ENCODE measurements around the gene PROSER2. TPM values are rescaled to one million over a fixed set of nuclear protein-coding genes. Genes with fewer than 3 reads are reported as not detected.

Gene PROSER2
- total RNA-seq, 1 donor from 2014 or later, result 15.2 TPM

DNA sequence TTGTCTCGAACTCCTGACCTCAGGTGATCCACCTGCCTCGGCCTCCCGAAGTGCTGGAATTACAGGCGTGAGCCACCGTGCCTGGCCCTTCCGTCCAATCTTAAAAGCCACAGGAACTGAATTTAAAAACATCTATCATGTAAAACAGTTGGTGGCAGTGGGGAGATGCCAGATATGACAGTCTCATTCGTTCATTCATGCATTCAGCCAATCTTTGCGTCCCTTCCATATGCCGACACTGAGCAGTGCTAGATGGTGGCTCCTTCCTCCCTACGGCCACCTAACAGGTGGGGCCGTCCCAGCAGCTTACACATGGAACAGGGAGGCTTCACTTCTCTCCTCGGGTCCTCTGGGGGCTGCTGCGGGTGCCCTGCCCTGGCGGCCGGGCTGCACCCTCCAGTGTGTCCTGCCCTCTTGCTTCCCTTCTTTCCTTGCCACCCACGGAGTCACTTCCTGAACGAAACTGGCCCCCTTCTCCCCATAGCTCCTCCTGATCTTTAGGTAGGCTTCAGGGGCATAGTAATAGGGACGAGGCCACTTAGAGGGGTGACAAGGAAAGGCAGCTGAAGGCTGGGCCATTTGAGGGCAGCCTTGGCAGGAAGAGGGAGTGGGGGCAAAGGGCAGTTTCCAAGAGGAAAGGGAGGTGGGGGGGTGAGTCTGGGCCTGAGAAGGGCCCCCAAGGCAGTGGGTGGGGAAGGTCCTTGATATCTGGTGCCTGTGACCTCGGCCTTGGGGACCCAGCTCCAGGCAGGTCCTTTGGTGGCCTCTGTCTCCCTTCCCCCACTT, 53.8 kb downstream of the PROSER2 start:
- Mint-ChIP-seq H3K36me3 (ENCODE audit: low read depth) (no peaks in the 10 kb centered on the region), H3K27ac (ENCODE audit: unreplicated experiment) (no peak overlapping the region), H3K9me3 (ENCODE audit: low read depth) (no peaks in the 10 kb centered on the region), H3K4me1 (ENCODE audit: low read depth) (peaks cover 44% of the 10 kb centered on the region), H3K4me3 (ENCODE audit: unreplicated experiment) (no peak overlapping the region), H3K27me3 (ENCODE audit: low read depth) (no peaks in the 10 kb centered on the region)
- peak; percentile 41 for DNase-seq (ENCODE audit: low spot score)
- TF ChIP-seq, protein P1, sequence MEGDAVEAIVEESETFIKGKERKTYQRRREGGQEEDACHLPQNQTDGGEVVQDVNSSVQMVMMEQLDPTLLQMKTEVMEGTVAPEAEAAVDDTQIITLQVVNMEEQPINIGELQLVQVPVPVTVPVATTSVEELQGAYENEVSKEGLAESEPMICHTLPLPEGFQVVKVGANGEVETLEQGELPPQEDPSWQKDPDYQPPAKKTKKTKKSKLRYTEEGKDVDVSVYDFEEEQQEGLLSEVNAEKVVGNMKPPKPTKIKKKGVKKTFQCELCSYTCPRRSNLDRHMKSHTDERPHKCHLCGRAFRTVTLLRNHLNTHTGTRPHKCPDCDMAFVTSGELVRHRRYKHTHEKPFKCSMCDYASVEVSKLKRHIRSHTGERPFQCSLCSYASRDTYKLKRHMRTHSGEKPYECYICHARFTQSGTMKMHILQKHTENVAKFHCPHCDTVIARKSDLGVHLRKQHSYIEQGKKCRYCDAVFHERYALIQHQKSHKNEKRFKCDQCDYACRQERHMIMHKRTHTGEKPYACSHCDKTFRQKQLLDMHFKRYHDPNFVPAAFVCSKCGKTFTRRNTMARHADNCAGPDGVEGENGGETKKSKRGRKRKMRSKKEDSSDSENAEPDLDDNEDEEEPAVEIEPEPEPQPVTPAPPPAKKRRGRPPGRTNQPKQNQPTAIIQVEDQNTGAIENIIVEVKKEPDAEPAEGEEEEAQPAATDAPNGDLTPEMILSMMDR (IDR thresholded peaks at IDR 0.05), result no peak

DNA sequence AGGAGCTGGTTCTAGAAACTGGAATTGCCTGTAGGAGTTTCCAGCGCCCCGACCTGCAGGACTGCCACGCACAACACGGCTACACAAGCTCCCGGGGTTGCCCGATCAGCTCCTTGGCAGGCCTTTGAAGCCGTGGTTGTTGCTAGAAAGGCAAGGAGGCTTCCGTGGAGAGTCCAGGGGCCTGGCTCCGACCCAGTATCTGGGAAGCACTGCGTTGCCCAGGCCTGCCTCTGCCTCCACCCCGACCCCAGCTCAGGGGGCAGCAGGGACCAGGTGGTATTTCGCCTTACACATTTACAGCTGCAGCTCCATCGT, 54.4 kb downstream of the PROSER2 start:
- H3K27me3 Mint-ChIP-seq (ENCODE audit: low read depth), result no peaks in the 10 kb centered on the region
- H3K9me3 Mint-ChIP-seq (ENCODE audit: low read depth), result no peaks in the 10 kb centered on the region
- H3K4me3 Mint-ChIP-seq (ENCODE audit: unreplicated experiment), result no peak overlapping the region
- DNase-seq (ENCODE audit: low spot score), result peak; percentile 88
- peaks cover 47% of the 10 kb centered on the region for H3K4me1 Mint-ChIP-seq (ENCODE audit: low read depth)
- no peak overlapping the region for H3K27ac Mint-ChIP-seq (ENCODE audit: unreplicated experiment)
- TF ChIP-seq, protein P1 (IDR thresholded peaks at IDR 0.05), result no peak
- no peaks in the 10 kb centered on the region for H3K36me3 Mint-ChIP-seq (ENCODE audit: low read depth)

DNA sequence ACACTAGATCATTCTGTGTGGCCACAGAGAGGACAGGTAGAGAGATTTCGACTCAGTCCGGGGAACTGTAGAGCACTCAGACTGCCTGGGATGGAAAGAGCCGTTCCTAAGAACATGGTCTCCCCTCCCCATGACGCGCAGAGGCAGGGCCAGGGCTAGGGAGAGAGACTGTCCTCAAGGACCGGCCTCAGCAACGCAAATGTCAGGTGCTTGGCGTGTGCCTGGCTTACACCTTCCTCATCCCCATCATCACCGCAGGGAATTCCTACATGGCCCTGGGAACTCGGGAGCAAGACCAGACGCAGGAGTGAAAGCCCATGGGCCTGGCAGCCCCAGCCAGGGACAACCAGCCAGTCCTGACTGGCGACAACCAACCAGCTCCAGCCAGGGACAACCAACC, 55.6 kb downstream of the PROSER2 start:
- Mint-ChIP-seq H3K27me3 (ENCODE audit: low read depth) (no peaks in the 10 kb centered on the region), H3K4me1 (ENCODE audit: low read depth) (peaks cover 47% of the 10 kb centered on the region), H3K4me3 (ENCODE audit: unreplicated experiment) (no peak overlapping the region), H3K36me3 (ENCODE audit: low read depth) (no peaks in the 10 kb centered on the region), H3K9me3 (ENCODE audit: low read depth) (no peaks in the 10 kb centered on the region), H3K27ac (ENCODE audit: unreplicated experiment) (no peak overlapping the region)
- DNase-seq (ENCODE audit: low spot score), result no peak
- TF ChIP-seq, protein P1 (IDR thresholded peaks at IDR 0.05), result no peak

DNA sequence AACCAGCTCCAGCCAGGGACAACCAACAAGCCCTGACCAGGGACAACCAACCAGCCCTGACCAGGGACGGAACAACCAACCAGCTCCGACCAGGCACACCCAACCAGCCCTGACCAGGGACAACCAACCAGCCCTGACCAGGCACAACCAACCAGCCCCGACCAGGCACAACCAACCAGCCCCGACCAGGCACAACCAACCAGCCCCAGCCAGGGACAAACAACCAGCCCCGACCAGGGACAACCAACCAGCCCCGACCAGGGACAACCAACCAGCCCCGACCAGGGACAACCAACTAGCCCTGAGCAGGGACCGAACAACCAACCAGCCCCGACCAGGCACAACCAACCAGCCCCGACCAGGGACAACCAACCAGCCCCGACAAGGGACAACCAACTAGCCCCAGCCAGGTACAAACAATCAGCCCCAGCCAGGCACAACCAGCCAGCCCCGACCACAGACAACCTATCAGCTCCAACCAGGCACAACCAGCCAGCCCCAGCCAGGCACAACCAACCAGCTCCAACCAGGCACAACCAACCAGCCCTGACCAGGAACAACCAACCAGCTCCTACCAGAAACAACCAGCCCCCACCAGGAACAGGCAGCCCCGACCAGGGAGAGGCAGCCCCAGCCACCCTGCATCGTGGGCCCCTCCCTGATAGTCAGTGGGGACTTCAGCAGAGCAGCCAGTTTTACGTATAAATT, 56.4 kb downstream of the PROSER2 start:
- TF ChIP-seq, protein P1 (IDR thresholded peaks at IDR 0.05), result no peak
- no peak for DNase-seq (ENCODE audit: low spot score)
- Mint-ChIP-seq H3K4me3 (ENCODE audit: unreplicated experiment) (no peak overlapping the region), H3K4me1 (ENCODE audit: low read depth) (peaks cover 42% of the 10 kb centered on the region), H3K36me3 (ENCODE audit: low read depth) (no peaks in the 10 kb centered on the region), H3K9me3 (ENCODE audit: low read depth) (no peaks in the 10 kb centered on the region), H3K27me3 (ENCODE audit: low read depth) (no peaks in the 10 kb centered on the region), H3K27ac (ENCODE audit: unreplicated experiment) (peak overlapping the region; percentile 59)

DNA sequence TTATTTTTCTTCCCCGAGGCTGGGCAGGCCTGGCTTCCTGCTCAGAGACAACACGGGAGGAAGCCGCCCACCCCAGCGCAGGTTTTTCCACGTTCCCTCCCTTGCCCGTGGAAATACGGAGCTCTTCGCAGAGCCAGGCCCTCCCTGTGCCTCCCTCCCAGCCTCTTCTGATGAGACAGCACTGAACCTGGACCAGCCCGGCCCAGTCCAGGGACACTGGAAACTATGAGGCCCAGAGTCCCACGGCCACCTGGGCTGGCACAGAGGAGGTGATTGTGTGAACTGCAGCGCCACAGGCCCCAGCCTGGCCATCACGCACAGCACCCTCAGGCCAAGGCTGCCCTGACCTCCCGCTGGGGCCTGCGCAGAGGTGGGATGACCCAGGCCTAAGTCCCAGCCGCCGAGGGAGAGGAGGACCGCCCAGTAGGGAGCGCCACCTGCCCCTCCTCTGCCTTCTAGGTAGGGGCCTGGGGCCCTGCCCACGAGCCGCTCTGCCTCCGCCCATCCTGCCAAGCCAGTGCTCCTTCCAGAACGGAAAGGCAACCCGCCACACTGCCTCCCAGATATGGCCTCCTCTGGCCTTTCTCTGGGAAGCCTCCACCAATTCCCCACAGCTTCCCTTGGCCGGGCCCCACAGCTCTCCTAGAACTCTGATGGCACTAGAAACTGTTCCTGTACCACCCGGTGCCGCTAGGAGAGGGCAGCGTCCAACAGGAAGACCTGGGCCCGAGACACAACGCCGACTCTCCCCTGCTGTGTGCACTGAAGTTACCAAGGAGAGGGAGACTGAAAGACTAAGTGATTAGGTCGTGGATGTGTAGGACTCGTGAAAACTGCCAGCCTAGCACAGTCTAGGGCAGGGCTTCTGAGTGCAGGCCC, 57.2 kb downstream of the PROSER2 start:
- Mint-ChIP-seq H3K36me3 (ENCODE audit: low read depth) (no peaks in the 10 kb centered on the region), H3K4me1 (ENCODE audit: low read depth) (peaks cover 33% of the 10 kb centered on the region), H3K9me3 (ENCODE audit: low read depth) (no peaks in the 10 kb centered on the region), H3K4me3 (ENCODE audit: unreplicated experiment) (no peak overlapping the region), H3K27ac (ENCODE audit: unreplicated experiment) (peak overlapping the region; percentile 59), H3K27me3 (ENCODE audit: low read depth) (no peaks in the 10 kb centered on the region)
- TF ChIP-seq, protein P1 (IDR thresholded peaks at IDR 0.05), result no peak
- peak; percentile 84 for DNase-seq (ENCODE audit: low spot score)
